Neural cell (in vitro differentiated cells): ENCODE data around the gene LIMK1. TPM values are rescaled to one million over a fixed set of nuclear protein-coding genes. Genes with fewer than 3 reads are reported as not detected.

ENCODE experiments used
- H2AFZ ChIP-seq: fragments of 200-600, 300-800 bp; sonication (generic), shearing (Covaris generic); 2 replicates; pipeline ENCODE4 v1.6.0; 2014; ENCODE audit warnings: low read depth, mild to moderate bottlenecking, antibody characterized with exemption, low read length, moderate library complexity
- H3F3A ChIP-seq: fragments of 200-600 bp; shearing (Covaris generic); 2 replicates; pipeline ENCODE4 v1.6.1; 2016; ENCODE audit warnings: mild to moderate bottlenecking, moderate library complexity, mixed read lengths, antibody characterized with exemption, low read length; ENCODE audit not compliant: insufficient read depth, poor library complexity, severe bottlenecking
- H3K27ac ChIP-seq: fragments of 200-600, 300-800 bp; sonication (generic), shearing (Covaris generic); 2 replicates; pipeline ENCODE4 v1.5.1; 2014; ENCODE audit warnings: mild to moderate bottlenecking, low read length, moderate library complexity
- H3K27me3 ChIP-seq: fragments of 300-800, 200-600 bp; sonication (generic), shearing (Covaris generic); 2 replicates; pipeline ENCODE4 v1.6.0; 2014; ENCODE audit warnings: mild to moderate bottlenecking, low read depth, low read length, moderate library complexity; ENCODE audit not compliant: insufficient read depth
- H3K36me3 ChIP-seq: fragments of 300-800, 200-600 bp; sonication (generic), shearing (Covaris generic); 2 replicates; pipeline ENCODE4 v1.5.1; 2014; ENCODE audit warnings: mild to moderate bottlenecking, antibody characterized with exemption, low read length, moderate library complexity; ENCODE audit not compliant: insufficient read depth
- H3K4me2 ChIP-seq: fragments of 300-800, 200-600 bp; sonication (generic), shearing (Covaris generic); 2 replicates; pipeline ENCODE4 v1.6.0; 2014; ENCODE audit warnings: mild to moderate bottlenecking, low read length
- H3K4me3 ChIP-seq: fragments of 300-800, 200-600 bp; sonication (generic), shearing (Covaris generic); 2 replicates; pipeline ENCODE4 v1.5.1; 2014; ENCODE audit warnings: mild to moderate bottlenecking, low read length, moderate library complexity
- H3K79me2 ChIP-seq: fragments of 200-600 bp; shearing (Covaris generic); replicated peaks from 2 replicates; pipeline ENCODE4 v1.6.0; 2014; ENCODE audit warnings: mild to moderate bottlenecking, low read length, moderate library complexity; ENCODE audit not compliant: insufficient read depth
- H3K9ac ChIP-seq: fragments of 300-800, 200-600 bp; sonication (generic), shearing (Covaris generic); 2 replicates; pipeline ENCODE4 v1.6.1; 2016; ENCODE audit warnings: mild to moderate bottlenecking, low read length, mixed read lengths
- H3K9me2 ChIP-seq: fragments of 200-600 bp; shearing (Covaris generic); 2 replicates; pipeline ENCODE4 v1.6.1; 2016; ENCODE audit warnings: mild to moderate bottlenecking, low read length, mixed read lengths; ENCODE audit not compliant: insufficient read depth
- H3K9me3 ChIP-seq: fragments of 200-600, 300-800 bp; sonication (generic), shearing (Covaris generic); 2 replicates; pipeline ENCODE4 v1.6.1; 2016; ENCODE audit warnings: mild to moderate bottlenecking, mixed run types, low read length, moderate library complexity, mixed read lengths
- H4K20me1 ChIP-seq: fragments of 200-600 bp; shearing (Covaris generic); 2 replicates; pipeline ENCODE4 v1.6.1; 2016; ENCODE audit warnings: mild to moderate bottlenecking, mixed run types; ENCODE audit not compliant: insufficient read depth
- EP300 ChIP-seq: fragments of 450-650 bp; conservative IDR thresholded peaks from 2 replicates; pipeline ENCODE4 v1.6.1; 2014; ENCODE audit warnings: antibody characterized with exemption, mild to moderate bottlenecking, moderate library complexity; ENCODE audit not compliant: poor library complexity, severe bottlenecking
- EZH2 ChIP-seq: fragments of 200-600, 300-800 bp; shearing (Covaris generic), sonication (generic); IDR thresholded peaks from 2 replicates; pipeline ENCODE4 v1.6.1; 2014; ENCODE audit warnings: antibody characterized with exemption, low read length, borderline replicate concordance, mild to moderate bottlenecking; ENCODE audit not compliant: insufficient read depth, poor library complexity, severe bottlenecking
- MXI1 ChIP-seq: fragments of 450-650 bp; conservative IDR thresholded peaks from 2 replicates; pipeline ENCODE4 v1.6.1; 2014; ENCODE audit warnings: antibody characterized with exemption, mild to moderate bottlenecking; ENCODE audit not compliant: poor library complexity, severe bottlenecking
- POLR2AphosphoS5 ChIP-seq: IDR thresholded peaks from 2 replicates; pipeline ENCODE4 v1.6.1; 2012
- RAD21 ChIP-seq: fragments of 450-650 bp; conservative IDR thresholded peaks from 2 replicates; pipeline ENCODE4 v1.6.1; 2014; ENCODE audit warnings: antibody characterized with exemption, mild to moderate bottlenecking, moderate library complexity
- SMC3 ChIP-seq: fragments of 450-650 bp; conservative IDR thresholded peaks from 2 replicates; pipeline ENCODE4 v1.6.1; 2014; ENCODE audit warnings: antibody characterized with exemption, mild to moderate bottlenecking, moderate library complexity; ENCODE audit not compliant: poor library complexity
- TAF1 ChIP-seq: IDR thresholded peaks from 2 replicates; pipeline ENCODE4 v1.6.1; 2012; ENCODE audit warnings: low read depth
- polyA plus RNA-seq: library from polyadenylated mRNA; depleted of rRNA; stranded (reverse); fragments of >200 nt; gene quantifications from 2 replicates; pipeline ENCODE4 v1.2.3, GENCODE V29; 2014
- TF ChIP-seq, protein P1 (sequence below): IDR thresholded peaks from 2 replicates; pipeline ENCODE4 v1.6.1; 2012; ENCODE audit warnings: borderline replicate concordance
- TF ChIP-seq, protein P2 (sequence below): fragments of 450-650 bp; IDR thresholded peaks from 2 replicates; pipeline ENCODE4 v1.5.1; 2014; ENCODE audit warnings: antibody characterized with exemption, mild to moderate bottlenecking, moderate library complexity; ENCODE audit not compliant: poor library complexity, severe bottlenecking

Gene LIMK1
- polyA plus RNA-seq, 1 donor from 2014 or later = 21.1 TPM

DNA sequence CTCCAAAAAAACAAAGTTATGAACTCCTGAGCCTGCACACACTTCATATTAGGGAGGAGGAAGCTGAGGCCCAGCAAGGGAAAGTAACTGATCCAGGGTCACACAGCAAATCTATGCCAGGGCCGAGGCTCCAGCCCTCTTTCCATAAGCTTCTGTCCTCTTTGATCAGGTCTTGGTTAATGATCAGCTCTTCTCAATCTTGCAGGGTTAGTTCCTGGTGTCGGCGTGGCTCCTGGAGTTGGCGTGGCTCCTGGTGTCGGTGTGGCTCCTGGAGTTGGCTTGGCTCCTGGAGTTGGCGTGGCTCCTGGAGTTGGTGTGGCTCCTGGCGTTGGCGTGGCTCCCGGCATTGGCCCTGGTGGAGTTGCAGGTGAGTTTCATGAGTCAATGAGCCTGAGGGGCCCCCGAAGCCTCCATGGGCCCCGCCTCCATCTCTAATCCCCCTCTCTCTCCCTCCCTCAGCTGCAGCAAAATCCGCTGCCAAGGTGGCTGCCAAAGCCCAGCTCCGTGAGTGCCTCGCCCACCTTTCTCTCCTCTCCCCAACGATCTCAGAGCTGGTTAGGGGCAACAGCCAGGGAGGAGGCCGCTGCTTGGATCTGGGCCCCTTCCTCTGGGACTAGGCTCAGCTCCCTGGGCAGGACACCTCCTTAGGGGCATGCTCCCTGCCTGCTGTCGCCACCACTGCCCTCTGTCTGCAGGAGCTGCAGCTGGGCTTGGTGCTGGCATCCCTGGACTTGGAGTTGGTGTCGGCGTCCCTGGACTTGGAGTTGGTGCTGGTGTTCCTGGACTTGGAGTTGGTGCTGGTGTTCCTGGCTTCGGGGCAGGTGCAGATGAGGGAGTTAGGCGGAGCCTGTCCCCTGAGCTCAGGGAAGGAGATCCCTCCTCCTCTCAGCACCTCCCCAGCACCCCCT lies 23.7 kb upstream of the LIMK1 start:
- no peak overlapping the region for H3K4me3 ChIP-seq
- no peaks in the 10 kb centered on the region for H3K27me3 ChIP-seq
- TF ChIP-seq EP300 (no peak), RAD21 (no peak), TAF1 (no peak), SMC3 (no peak), MXI1 (no peak), POLR2AphosphoS5 (no peak)
- TF ChIP-seq, protein P1, sequence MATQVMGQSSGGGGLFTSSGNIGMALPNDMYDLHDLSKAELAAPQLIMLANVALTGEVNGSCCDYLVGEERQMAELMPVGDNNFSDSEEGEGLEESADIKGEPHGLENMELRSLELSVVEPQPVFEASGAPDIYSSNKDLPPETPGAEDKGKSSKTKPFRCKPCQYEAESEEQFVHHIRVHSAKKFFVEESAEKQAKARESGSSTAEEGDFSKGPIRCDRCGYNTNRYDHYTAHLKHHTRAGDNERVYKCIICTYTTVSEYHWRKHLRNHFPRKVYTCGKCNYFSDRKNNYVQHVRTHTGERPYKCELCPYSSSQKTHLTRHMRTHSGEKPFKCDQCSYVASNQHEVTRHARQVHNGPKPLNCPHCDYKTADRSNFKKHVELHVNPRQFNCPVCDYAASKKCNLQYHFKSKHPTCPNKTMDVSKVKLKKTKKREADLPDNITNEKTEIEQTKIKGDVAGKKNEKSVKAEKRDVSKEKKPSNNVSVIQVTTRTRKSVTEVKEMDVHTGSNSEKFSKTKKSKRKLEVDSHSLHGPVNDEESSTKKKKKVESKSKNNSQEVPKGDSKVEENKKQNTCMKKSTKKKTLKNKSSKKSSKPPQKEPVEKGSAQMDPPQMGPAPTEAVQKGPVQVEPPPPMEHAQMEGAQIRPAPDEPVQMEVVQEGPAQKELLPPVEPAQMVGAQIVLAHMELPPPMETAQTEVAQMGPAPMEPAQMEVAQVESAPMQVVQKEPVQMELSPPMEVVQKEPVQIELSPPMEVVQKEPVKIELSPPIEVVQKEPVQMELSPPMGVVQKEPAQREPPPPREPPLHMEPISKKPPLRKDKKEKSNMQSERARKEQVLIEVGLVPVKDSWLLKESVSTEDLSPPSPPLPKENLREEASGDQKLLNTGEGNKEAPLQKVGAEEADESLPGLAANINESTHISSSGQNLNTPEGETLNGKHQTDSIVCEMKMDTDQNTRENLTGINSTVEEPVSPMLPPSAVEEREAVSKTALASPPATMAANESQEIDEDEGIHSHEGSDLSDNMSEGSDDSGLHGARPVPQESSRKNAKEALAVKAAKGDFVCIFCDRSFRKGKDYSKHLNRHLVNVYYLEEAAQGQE = no peak
- H2AFZ ChIP-seq = no peak overlapping the region
- no peaks in the 10 kb centered on the region for H3K79me2 ChIP-seq
- H3K9me3 ChIP-seq = no peaks in the 10 kb centered on the region
- no peak overlapping the region for H3K9ac ChIP-seq
- no peak overlapping the region for H3K4me2 ChIP-seq
- H3F3A ChIP-seq = no peaks in the 10 kb centered on the region
- no peak overlapping the region for H3K27ac ChIP-seq
- H4K20me1 ChIP-seq = no peaks in the 10 kb centered on the region
- no peaks in the 10 kb centered on the region for H3K36me3 ChIP-seq
- H3K9me2 ChIP-seq = no peaks in the 10 kb centered on the region

DNA sequence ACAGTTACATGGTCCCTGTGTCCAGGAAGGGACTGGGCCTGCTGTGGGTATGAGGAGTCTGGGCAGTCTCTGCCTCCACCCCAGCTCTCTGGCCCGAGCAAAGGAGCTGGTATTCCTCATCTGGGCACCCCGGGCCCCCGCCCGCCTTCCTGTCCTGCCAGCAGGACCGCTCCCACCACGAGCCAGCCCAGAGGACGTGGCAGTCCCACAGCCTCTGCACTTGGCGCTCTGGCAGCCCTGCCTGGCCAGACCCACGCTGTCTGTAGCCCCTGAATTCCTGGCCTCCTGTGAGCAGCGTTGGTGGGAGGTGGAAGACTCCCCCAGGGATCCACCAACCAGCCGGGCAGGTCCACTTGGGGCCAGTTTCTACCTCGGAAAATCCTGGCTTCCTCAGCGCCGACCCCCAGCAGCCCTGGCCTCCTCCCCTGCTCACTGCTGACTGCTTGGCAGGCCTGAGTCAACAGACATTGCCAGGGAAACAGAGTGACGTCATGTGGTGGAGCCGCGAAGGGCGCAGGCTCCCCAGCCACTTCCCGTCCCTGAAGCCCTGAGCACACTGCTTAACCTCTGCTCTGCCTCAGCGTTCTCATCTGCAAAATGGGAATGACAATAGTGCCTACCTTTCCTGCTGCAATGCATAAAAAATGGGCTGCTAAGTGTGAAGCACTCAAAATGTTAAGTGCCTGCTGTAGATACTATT lies 21.6 kb upstream of the LIMK1 start:
- TF ChIP-seq TAF1 = no peak
- TF ChIP-seq, protein P1 = no peak
- TF ChIP-seq EZH2 = no peak
- no peak for TF ChIP-seq EP300
- no peak for TF ChIP-seq SMC3
- TF ChIP-seq, protein P2, sequence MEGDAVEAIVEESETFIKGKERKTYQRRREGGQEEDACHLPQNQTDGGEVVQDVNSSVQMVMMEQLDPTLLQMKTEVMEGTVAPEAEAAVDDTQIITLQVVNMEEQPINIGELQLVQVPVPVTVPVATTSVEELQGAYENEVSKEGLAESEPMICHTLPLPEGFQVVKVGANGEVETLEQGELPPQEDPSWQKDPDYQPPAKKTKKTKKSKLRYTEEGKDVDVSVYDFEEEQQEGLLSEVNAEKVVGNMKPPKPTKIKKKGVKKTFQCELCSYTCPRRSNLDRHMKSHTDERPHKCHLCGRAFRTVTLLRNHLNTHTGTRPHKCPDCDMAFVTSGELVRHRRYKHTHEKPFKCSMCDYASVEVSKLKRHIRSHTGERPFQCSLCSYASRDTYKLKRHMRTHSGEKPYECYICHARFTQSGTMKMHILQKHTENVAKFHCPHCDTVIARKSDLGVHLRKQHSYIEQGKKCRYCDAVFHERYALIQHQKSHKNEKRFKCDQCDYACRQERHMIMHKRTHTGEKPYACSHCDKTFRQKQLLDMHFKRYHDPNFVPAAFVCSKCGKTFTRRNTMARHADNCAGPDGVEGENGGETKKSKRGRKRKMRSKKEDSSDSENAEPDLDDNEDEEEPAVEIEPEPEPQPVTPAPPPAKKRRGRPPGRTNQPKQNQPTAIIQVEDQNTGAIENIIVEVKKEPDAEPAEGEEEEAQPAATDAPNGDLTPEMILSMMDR = no peak
- Histone ChIP-seq H4K20me1 (no peaks in the 10 kb centered on the region), H3K4me2 (no peak overlapping the region), H3K27ac (no peak overlapping the region), H3K4me3 (no peak overlapping the region), H3K79me2 (no peaks in the 10 kb centered on the region), H3K9me2 (no peaks in the 10 kb centered on the region), H3K9ac (no peak overlapping the region), H3K9me3 (no peaks in the 10 kb centered on the region), H3K36me3 (no peaks in the 10 kb centered on the region), H2AFZ (no peak overlapping the region), H3K27me3 (no peaks in the 10 kb centered on the region), H3F3A (no peaks in the 10 kb centered on the region)
